DMS114 treated with DMSO at 0.1 percent for 48 hours (cell line): ENCODE data around the gene DCAF11.

Experiments
- DNase-seq: peaks from one replicate; lab custom pipeline; 2025; ENCODE audit not compliant: unreplicated experiment; lab: John Stamatoyannopoulos, UW

DCAF11 gene

GRCh38 chr14:24114532-24115421 lies at the start of gene DCAF11, which contains the start of gene NRL:
DCAF11 (plus strand) TSS chr14:24114777; CDS start chr14:24115595, 818 bp downstream.
NRL (minus strand) TSS chr14:24114949; CDS start chr14:24082848, 32,101 bp downstream.
- DNase-seq = peak; percentile 97

DNA sequence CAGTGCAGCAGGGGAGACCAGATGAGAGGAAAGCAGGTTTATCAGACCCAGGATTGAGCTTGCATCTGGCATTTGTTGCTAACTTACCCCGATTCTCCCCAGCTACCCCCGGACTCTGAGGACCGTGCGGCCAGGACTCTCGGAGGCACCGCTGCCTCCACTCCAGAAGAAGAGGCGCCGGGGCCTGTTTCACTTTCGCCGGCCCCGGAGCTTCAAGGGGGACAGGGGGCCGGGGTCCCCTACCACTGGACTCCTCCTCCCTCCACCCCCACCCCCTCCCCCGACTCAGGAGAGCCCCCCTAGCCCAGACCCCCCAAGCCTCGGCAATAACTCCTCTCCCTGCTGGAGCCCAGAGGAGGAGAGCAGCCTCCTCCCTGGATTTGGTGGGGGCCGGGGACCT lies 49.7 kb upstream of the DCAF11 start:
- no peak for DNase-seq

DNA sequence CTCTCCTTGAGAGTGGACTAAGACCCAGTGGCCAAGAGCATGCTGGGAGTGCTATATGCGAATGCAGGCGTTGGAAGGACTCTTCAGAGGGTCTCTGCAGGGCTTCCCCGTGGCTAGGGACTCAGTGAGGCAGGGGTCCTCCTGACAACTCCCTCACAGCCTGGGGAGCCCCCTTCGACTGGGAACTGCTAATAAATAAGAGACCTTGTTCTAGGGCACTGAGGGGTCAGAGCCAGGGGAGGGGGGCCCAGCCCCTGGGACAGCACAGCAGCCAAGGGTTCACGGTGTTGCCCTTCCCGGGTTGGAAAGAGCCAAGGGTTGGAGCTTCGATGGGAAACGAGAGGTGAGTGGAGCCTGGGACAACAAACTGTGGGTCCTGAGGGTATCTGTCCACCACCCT lies 49.2 kb upstream of the DCAF11 start:
- DNase-seq = no peak

DNA sequence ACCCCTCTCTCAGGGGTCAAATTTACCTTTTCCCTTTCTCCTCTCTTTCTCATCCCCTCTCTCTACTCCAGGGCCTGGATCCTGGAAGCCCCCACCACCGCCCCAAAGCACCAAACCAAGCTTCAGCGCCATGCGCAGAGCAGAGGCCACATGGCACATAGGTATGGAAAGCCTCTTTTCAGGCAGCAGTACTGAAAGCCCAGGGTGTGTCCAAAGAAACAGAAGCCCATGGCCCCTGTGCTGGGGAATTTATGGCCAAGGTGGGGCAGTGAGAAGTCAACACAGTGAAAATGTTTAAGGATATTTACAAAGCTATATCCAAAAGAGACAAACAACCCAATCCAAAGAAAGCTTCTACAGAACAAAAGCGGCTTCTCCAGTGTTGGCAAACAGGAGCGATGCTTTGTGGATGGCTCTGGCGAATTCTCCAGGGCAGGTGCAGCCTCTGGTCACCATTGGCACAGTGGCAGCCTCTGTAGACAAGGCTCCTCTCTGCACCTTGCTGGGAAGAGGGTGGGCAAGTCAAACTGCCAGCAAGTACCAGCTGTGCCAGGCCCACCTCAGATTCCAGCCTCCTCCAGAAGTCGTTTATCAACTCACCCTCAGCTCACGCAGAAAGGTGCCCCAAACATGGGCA lies 48.0 kb upstream of the DCAF11 start:
- DNase-seq = no peak

DNA sequence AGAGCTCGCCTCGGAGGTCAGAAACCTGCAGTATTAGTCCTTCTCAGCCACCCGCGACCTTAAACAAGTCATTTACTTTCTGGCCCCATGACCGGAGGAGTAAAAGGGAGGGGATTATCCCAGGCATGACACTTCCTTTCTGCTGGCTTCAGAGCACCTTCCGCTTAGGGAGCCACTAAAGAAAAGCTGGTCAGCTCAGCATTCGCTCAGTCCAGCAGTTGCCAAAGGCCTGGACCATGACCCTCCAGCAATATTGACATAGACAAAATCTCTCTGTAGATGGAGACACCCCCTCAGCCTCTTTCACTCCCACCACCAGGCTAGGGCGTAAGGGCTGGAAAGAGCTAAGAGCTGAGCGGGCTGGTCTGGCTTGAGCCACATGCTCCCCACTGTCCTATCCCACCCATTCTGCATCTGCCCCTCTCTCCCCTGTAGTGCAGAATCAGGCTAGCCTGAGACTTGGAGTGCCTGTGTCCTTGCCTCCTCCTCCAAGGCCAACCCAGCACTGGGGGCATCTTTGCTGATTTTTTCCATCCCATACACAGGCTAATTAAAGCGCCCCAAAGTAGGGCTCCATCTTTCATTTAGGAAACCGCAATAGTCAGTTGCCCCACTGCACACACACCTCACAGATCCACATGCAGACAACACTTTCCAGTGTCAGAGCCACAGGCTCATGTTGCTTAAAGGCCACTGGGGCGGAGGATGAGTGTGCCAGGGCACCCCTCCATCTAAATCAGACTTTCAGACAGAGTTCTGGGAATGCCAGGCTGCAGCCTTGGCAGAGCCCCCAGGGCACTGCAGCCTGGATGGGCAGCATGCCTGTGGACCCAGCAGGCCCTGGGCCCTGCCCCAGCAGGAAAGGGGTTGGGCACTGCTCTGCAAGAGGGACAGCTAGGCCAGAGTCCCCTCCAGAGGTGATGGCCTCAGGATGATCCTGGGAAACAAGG lies 47.2 kb upstream of the DCAF11 start:
- DNase-seq = no peak

DNA sequence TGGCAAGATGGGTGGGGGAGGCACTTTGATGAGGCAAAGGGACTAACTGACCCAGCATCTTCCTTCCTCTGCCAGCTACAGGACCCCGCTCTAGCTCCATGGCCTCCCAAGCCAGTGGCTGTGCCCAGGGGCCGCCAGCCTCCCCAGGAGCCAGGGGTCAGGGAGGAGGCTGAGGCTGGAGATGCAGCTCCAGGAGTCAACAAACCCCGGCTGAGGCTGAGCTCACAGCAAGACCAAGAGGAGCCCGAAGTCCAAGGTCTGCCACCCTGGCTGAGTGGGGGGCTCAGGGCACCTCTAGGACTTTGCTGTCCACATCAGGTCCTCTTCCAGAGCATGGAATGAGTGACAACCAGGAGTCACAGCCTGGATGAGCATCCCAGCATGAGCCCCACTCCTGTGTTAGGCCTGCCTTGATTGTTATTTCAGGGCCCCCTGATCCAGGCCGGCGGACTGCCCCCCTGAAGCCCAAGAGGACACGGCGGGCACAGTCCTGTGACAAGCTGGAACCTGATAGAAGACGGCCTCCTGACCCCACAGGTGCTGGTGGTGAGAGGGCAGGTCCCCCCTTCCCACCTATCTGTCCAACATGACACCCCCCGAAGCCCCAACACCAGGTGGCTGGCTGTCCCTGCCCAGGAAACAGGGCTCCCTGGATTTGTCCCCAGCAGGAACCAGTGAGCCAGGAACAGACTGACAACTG lies 45.7 kb upstream of the DCAF11 start:
- no peak for DNase-seq

DNA sequence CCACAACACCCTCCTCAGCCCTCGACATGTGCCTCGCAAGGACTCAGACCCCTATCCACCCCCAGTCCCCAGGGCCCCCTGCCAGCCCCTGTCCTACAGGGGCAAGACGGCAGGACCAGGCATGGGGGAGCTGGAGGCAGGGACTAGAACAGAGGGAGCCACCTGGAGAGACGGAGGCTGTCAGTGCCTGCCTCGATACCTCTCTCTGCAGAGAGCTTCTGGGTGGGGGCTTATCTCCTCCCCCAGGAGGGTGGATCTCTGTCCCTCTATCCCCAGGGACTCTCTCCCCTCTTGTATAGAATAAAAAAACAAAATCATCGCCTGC lies 45.2 kb upstream of the DCAF11 start:
- DNase-seq = no peak

- no peak for DNase-seq
These were observed 44.1 kb upstream of the DCAF11 start for GRCh38 chr14:24070285-24071143.

- DNase-seq = no peak
These were observed 43.4 kb upstream of the DCAF11 start, which contains the start of gene CPNE6 for GRCh38 chr14:24071144-24071697. CPNE6 (plus strand) TSS chr14:24071562; CDS start chr14:24072937, 1,375 bp downstream.

- no peak for DNase-seq
These were observed 42.6 kb upstream of the DCAF11 start for GRCh38 chr14:24071836-24072430.

- no peak for DNase-seq
These were observed 42.1 kb upstream of the DCAF11 start for GRCh38 chr14:24072436-24072835.

GRCh38 chr14:24072881-24073877 lies 41.4 kb upstream of the DCAF11 start:
- no peak for DNase-seq

GRCh38 chr14:24074625-24075484 lies 39.7 kb upstream of the DCAF11 start:
- no peak for DNase-seq

GRCh38 chr14:24075485-24076301 lies 38.9 kb upstream of the DCAF11 start:
- no peak for DNase-seq

- no peak for DNase-seq
These were observed 38.3 kb upstream of the DCAF11 start for GRCh38 chr14:24076302-24076601.

DNA sequence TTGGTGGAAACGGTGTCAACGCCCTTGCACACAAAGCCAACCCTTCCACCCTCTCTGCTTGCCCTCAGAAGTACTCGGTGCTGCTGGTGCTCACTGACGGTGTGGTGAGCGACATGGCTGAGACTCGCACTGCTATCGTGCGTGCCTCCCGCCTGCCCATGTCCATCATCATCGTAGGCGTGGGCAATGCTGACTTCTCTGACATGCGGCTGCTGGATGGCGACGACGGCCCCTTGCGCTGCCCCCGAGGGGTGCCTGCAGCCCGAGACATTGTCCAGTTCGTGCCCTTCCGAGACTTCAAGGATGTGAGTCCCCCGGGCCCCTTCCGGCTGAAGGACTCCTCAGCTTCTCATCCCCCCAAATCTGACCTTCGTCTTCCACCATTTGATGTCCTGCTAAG lies 37.5 kb upstream of the DCAF11 start:
- DNase-seq = no peak
